HCT116 (cell line): ENCODE results near the gene FRMD4A. TPM values are rescaled to one million over a fixed set of nuclear protein-coding genes. Genes with fewer than 3 reads are reported as not detected.

ENCODE experiments used
- ATAC-seq: fragments of 200-7000 bp; cut with Tn5 transposase; 2 replicates; pipeline ENCODE4 v1.9.1; 2020; ENCODE audit warnings: mild to moderate bottlenecking, moderate library complexity
- BruUV-seq: library from RNA; stranded (reverse); fragments of 400-500 nt; replicated peaks from 2 replicates; lab custom pipeline; 2021; lab: Mats Ljungman, UMichigan
- CTCF ChIA-PET: fragments of 300-600 bp; sonication (Branson Sonifier 250); formaldehyde crosslinking; loops from one replicate; lab custom pipeline; 2021; ENCODE audit warnings: antibody characterized with exemption; lab: Charles Lee
- POLR2A ChIA-PET: fragments of 300-600, 350-600 bp; sonication (Branson Sonifier 250); formaldehyde crosslinking; loops from one replicate; lab custom pipeline; 2021; ENCODE audit warnings: antibody characterized with exemption; lab: Charles Lee
- RAD21 ChIA-PET, 2 experiments: fragments of 300-600 bp; sonication (Branson Sonifier 250); formaldehyde crosslinking; loops; one replicate each; lab custom pipeline; 2023; ENCODE audit warnings: low total read pairs in 2 of 2; ENCODE audit not compliant: uncharacterized antibody in 2 of 2, unreplicated experiment in 2 of 2, low non-redundant PET in 1 of 2; lab: Charles Lee
- DNase-seq: peaks from one replicate; pipeline ENCODE4 v3.0.0-alpha.2; 2010; ENCODE audit warnings: low read depth, low spot score
- H2AFZ ChIP-seq: fragments of 200-600 bp; shearing (Covaris generic), sonication (generic); 2 replicates; pipeline ENCODE4 v1.6.1; 2017; ENCODE audit warnings: low read depth, mixed run types, mixed read lengths, antibody characterized with exemption, low read length; ENCODE audit not compliant: poor library complexity, severe bottlenecking
- H3K27ac ChIP-seq: 2 replicates; pipeline ENCODE4 v1.5.1; 2012; ENCODE audit warnings: low read depth, low read length
- H3K27me3 ChIP-seq: fragments of 200-600 bp; sonication (generic); 2 replicates; pipeline ENCODE4 v1.6.1; 2016; ENCODE audit warnings: mixed run types, low read length, mixed read lengths; ENCODE audit not compliant: insufficient read depth
- H3K36me3 ChIP-seq, 2 experiments: fragments of 200-500 bp in 1 of 2; fragments of 200-600 bp in 1 of 2; sonication (Bioruptor generic) in 1 of 2; sonication (generic) in 1 of 2; 2 replicates each; pipeline versions ENCODE4 v1.5.1 to v1.6.1; 2014 to 2016; ENCODE audit warnings: low read length in 2 of 2, inconsistent platforms in 1 of 2, mixed read lengths in 1 of 2, mixed run types in 1 of 2; ENCODE audit not compliant: insufficient read depth in 2 of 2, control insufficient read depth in 1 of 2
- H3K4me1 ChIP-seq, 2 experiments: fragments of 200-600 bp in 1 of 2; sonication (generic) in 1 of 2; 2 replicates each; pipeline versions ENCODE4 v1.5.1 to v1.6.1; 2012 to 2017; ENCODE audit warnings: low read length in 2 of 2, inconsistent platforms in 1 of 2, mild to moderate bottlenecking in 1 of 2, mixed read lengths in 1 of 2, mixed run types in 1 of 2, moderate library complexity in 1 of 2; ENCODE audit not compliant: insufficient read depth in 2 of 2, control insufficient read depth in 1 of 2
- H3K4me2 ChIP-seq: fragments of 200-600 bp; sonication (generic); 2 replicates; pipeline ENCODE4 v1.6.1; 2017; ENCODE audit warnings: mixed run types, low read length, mixed read lengths
- H3K4me3 ChIP-seq, 2 experiments: fragments of 200-600 bp in 1 of 2; sonication (generic) in 1 of 2; replicated peaks in 1 of 2; 2 replicates each; pipeline ENCODE4 v1.5.1; 2011 to 2016; ENCODE audit warnings: low read length in 2 of 2, control low read depth in 1 of 2, low read depth in 1 of 2, mild to moderate bottlenecking in 1 of 2, mixed read lengths in 1 of 2, mixed run types in 1 of 2
- H3K79me2 ChIP-seq: fragments of 200-600 bp; sonication (generic); 2 replicates; pipeline ENCODE4 v1.6.1; 2017; ENCODE audit warnings: mild to moderate bottlenecking, mixed run types, low read length, moderate library complexity, mixed read lengths; ENCODE audit not compliant: insufficient read depth
- H3K9ac ChIP-seq: fragments of 200-600 bp; sonication (generic); 2 replicates; pipeline ENCODE4 v1.6.1; 2016; ENCODE audit warnings: low read length, mixed read lengths
- H3K9me2 ChIP-seq: fragments of 200-600 bp; sonication (generic), shearing (Covaris generic); 2 replicates; pipeline ENCODE4 v1.6.1; 2017; ENCODE audit warnings: mixed run types, mild to moderate bottlenecking, moderate library complexity; ENCODE audit not compliant: insufficient read depth
- H3K9me3 ChIP-seq, 2 experiments: fragments of 200-500 bp in 1 of 2; fragments of 200-600 bp in 1 of 2; sonication (Bioruptor generic) in 1 of 2; sonication (generic) in 1 of 2; 2 replicates each; pipeline ENCODE4 v1.6.1; 2014 to 2017; ENCODE audit warnings: low read length in 2 of 2, mixed read lengths in 2 of 2, inconsistent platforms in 1 of 2, low read depth in 1 of 2, mild to moderate bottlenecking in 1 of 2, mixed run types in 1 of 2, moderate library complexity in 1 of 2; ENCODE audit not compliant: control insufficient read depth in 1 of 2, insufficient read depth in 1 of 2
- H4K20me1 ChIP-seq: fragments of 200-600 bp; sonication (generic), shearing (Covaris generic); 2 replicates; pipeline ENCODE4 v1.6.1; 2017; ENCODE audit warnings: mixed run types, mild to moderate bottlenecking, moderate library complexity; ENCODE audit not compliant: insufficient read depth
- CBX3 ChIP-seq: IDR thresholded peaks from 2 replicates; pipeline ENCODE4 v1.6.1; 2012; ENCODE audit warnings: low read depth
- CEBPB ChIP-seq: IDR thresholded peaks from 2 replicates; pipeline ENCODE4 v1.6.1; 2012; ENCODE audit warnings: low read depth
- EGR1 ChIP-seq: IDR thresholded peaks from 2 replicates; pipeline ENCODE4 v1.6.1; 2012; ENCODE audit warnings: low read depth
- ELF1 ChIP-seq: IDR thresholded peaks from 2 replicates; pipeline ENCODE4 v1.6.1; 2012; ENCODE audit warnings: low read depth, borderline replicate concordance
- EZH2phosphoT487 ChIP-seq: fragments of 200-600 bp; IDR thresholded peaks from 2 replicates; pipeline ENCODE4 v1.6.1; 2018; ENCODE audit warnings: antibody characterized with exemption, borderline replicate concordance
- FOSL1 ChIP-seq: IDR thresholded peaks from 2 replicates; pipeline ENCODE4 v1.6.1; 2012; ENCODE audit warnings: low read depth
- JUND ChIP-seq: IDR thresholded peaks from 2 replicates; pipeline ENCODE4 v1.6.1; 2012
- POLR2A ChIP-seq: IDR thresholded peaks from 2 replicates; pipeline ENCODE4 v1.7.0; 2011; ENCODE audit warnings: borderline replicate concordance; ENCODE audit not compliant: insufficient read depth, insufficient read length; ENCODE audit errors: extremely low read depth
- POLR2AphosphoS5 ChIP-seq: IDR thresholded peaks from 2 replicates; pipeline ENCODE4 v1.6.1; 2011; ENCODE audit warnings: mild to moderate bottlenecking, low read depth, low read length, moderate library complexity
- RAD21 ChIP-seq: IDR thresholded peaks from 2 replicates; pipeline ENCODE4 v1.6.1; 2012; ENCODE audit warnings: low read depth, mild to moderate bottlenecking
- SIN3A ChIP-seq: IDR thresholded peaks from 2 replicates; pipeline ENCODE4 v1.6.1; 2012; ENCODE audit warnings: low read depth
- SP1 ChIP-seq: IDR thresholded peaks from 2 replicates; pipeline ENCODE4 v1.6.1; 2012; ENCODE audit warnings: low read depth
- SRF ChIP-seq: IDR thresholded peaks from 2 replicates; pipeline ENCODE4 v1.6.1; 2012; ENCODE audit warnings: low read depth
- TCF7L2 ChIP-seq: IDR thresholded peaks from 2 replicates; pipeline ENCODE4 v1.7.0; 2011; ENCODE audit warnings: borderline replicate concordance, inconsistent platforms; ENCODE audit not compliant: insufficient read depth, insufficient read length; ENCODE audit errors: extremely low read depth
- YY1 ChIP-seq: IDR thresholded peaks from 2 replicates; pipeline ENCODE4 v1.6.1; 2011; ENCODE audit warnings: low read length, low read depth, moderate library complexity, mild to moderate bottlenecking; ENCODE audit not compliant: insufficient replicate concordance; ENCODE audit errors: extremely low read depth
- ZNF274 ChIP-seq: fragments of 200-500 bp; sonication (Bioruptor generic); IDR thresholded peaks from 2 replicates; pipeline ENCODE4 v1.6.1; 2014; ENCODE audit warnings: mild to moderate bottlenecking, low read depth, low read length, inconsistent platforms
- intact Hi-C: fragments of 100-400 bp; cut with micrococcal nuclease; formaldehyde crosslinking; loops from 2 replicates; pipeline ENCODE4 v1.10.0; 2022
- total RNA-seq: library from RNA; stranded (reverse); gene quantifications from one replicate; pipeline ENCODE4 v1.2.1, GENCODE V29; 2021; ENCODE audit not compliant: unreplicated experiment
- TF ChIP-seq, protein P1 (sequence below): IDR thresholded peaks from 2 replicates; pipeline ENCODE4 v1.6.1; 2012; ENCODE audit warnings: low read depth
- TF ChIP-seq, protein P2 (sequence below): IDR thresholded peaks from 2 replicates; pipeline ENCODE4 v1.6.1; 2012
- TF ChIP-seq, protein P3 (sequence below), 3 experiments: fragments of 200-600 bp in 1 of 3; sonication (generic) in 1 of 3; IDR thresholded peaks in 2 of 3; conservative IDR thresholded peaks in 1 of 3; 2 replicates each; pipeline ENCODE4 v1.5.1; 2012 to 2017; ENCODE audit warnings: low read depth in 2 of 3, low read length in 2 of 3, antibody characterized with exemption in 1 of 3, borderline replicate concordance in 1 of 3, control low read depth in 1 of 3, mild to moderate bottlenecking in 1 of 3, mixed read lengths in 1 of 3, mixed run types in 1 of 3, moderate library complexity in 1 of 3; ENCODE audit not compliant: insufficient read depth in 1 of 3
- TF ChIP-seq, protein P4 (sequence below): IDR thresholded peaks from 2 replicates; pipeline ENCODE4 v1.6.1; 2012

Gene FRMD4A
- total RNA-seq, 1 experiment from 2014 or later: 0.20 TPM

DNA sequence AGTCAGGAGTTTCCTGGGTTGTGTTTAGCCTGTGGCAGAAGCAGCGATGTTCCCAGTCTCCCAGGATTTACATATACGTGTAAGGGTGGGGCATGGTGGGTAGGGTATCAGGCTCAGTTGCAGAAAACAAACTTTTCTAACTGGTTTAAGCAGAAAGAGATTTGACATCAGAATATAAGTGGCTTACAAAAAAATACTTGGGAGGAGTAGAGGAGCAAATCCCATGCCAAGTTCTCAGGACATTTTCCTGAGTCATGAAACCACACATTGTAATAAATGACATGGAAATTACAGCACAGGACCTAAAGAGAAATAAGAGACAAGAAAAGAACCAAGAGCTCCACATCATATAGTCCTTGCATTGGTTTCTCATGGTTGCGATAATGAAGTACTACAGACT lies 26.2 kb upstream of the FRMD4A start (continued):
- no peak for TF ChIP-seq EZH2phosphoT487
- no peak for TF ChIP-seq JUND
- TF ChIP-seq ZNF274: no peak
- TF ChIP-seq SRF: no peak
- no peak for TF ChIP-seq SIN3A
- TF ChIP-seq SP1: no peak
- no peak for TF ChIP-seq TCF7L2
- no peak for TF ChIP-seq RAD21

DNA sequence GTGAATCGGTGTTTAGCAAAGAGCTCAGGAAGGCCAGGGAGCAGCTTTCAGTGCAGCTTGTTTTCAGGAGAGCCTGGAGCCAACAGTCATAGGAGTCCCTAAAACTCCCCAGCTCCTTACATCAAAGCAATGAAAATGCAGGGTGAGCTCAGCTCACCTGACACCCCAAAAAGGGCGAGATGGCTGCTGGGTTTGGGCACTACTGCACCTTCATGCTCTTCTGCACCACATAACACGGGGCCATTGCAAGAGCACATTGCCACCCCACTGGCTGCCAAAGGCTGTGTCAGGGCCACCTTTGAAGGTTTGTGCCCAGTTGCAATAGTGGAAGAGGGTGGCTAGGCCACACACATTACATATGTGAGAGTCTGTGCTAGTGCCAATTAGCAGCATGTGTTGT lies 25.0 kb upstream of the FRMD4A start:
- Histone ChIP-seq H3K79me2 (no peaks in the 10 kb centered on the region), H3K27me3 (peaks cover 61% of the 10 kb centered on the region), H3K36me3 (no peaks in the 10 kb centered on the region), H3K9me2 (no peaks in the 10 kb centered on the region), H3K4me2 (no peak overlapping the region), H3K9ac (no peak overlapping the region), H4K20me1 (no peaks in the 10 kb centered on the region), H3K9me3 (no peaks in the 10 kb centered on the region), H3K4me1 (no peaks in the 10 kb centered on the region), H3K27ac (no peak overlapping the region), H2AFZ (no peak overlapping the region), H3K4me3 (no peak overlapping the region)
- CTCF ChIA-PET: no interaction called here
- TF ChIP-seq RAD21 (no peak), POLR2A (no peak), CEBPB (no peak), YY1 (no peak), EGR1 (no peak), CBX3 (no peak), JUND (no peak), FOSL1 (no peak), ELF1 (no peak), SP1 (no peak), SRF (no peak), SIN3A (no peak), EZH2phosphoT487 (no peak), ZNF274 (no peak), POLR2AphosphoS5 (no peak)
- TF ChIP-seq, protein P1, sequence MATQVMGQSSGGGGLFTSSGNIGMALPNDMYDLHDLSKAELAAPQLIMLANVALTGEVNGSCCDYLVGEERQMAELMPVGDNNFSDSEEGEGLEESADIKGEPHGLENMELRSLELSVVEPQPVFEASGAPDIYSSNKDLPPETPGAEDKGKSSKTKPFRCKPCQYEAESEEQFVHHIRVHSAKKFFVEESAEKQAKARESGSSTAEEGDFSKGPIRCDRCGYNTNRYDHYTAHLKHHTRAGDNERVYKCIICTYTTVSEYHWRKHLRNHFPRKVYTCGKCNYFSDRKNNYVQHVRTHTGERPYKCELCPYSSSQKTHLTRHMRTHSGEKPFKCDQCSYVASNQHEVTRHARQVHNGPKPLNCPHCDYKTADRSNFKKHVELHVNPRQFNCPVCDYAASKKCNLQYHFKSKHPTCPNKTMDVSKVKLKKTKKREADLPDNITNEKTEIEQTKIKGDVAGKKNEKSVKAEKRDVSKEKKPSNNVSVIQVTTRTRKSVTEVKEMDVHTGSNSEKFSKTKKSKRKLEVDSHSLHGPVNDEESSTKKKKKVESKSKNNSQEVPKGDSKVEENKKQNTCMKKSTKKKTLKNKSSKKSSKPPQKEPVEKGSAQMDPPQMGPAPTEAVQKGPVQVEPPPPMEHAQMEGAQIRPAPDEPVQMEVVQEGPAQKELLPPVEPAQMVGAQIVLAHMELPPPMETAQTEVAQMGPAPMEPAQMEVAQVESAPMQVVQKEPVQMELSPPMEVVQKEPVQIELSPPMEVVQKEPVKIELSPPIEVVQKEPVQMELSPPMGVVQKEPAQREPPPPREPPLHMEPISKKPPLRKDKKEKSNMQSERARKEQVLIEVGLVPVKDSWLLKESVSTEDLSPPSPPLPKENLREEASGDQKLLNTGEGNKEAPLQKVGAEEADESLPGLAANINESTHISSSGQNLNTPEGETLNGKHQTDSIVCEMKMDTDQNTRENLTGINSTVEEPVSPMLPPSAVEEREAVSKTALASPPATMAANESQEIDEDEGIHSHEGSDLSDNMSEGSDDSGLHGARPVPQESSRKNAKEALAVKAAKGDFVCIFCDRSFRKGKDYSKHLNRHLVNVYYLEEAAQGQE: no peak
- TF ChIP-seq, protein P2, sequence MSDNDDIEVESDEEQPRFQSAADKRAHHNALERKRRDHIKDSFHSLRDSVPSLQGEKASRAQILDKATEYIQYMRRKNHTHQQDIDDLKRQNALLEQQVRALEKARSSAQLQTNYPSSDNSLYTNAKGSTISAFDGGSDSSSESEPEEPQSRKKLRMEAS: no peak
- TF ChIP-seq, protein P3, sequence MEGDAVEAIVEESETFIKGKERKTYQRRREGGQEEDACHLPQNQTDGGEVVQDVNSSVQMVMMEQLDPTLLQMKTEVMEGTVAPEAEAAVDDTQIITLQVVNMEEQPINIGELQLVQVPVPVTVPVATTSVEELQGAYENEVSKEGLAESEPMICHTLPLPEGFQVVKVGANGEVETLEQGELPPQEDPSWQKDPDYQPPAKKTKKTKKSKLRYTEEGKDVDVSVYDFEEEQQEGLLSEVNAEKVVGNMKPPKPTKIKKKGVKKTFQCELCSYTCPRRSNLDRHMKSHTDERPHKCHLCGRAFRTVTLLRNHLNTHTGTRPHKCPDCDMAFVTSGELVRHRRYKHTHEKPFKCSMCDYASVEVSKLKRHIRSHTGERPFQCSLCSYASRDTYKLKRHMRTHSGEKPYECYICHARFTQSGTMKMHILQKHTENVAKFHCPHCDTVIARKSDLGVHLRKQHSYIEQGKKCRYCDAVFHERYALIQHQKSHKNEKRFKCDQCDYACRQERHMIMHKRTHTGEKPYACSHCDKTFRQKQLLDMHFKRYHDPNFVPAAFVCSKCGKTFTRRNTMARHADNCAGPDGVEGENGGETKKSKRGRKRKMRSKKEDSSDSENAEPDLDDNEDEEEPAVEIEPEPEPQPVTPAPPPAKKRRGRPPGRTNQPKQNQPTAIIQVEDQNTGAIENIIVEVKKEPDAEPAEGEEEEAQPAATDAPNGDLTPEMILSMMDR (IDR thresholded peaks at IDR 0.05 in 2 of 3, conservative IDR thresholded peaks at IDR 0.05 in 1 of 3; ENCODE audit: borderline replicate concordance in 1 of 3, insufficient read depth in 1 of 3, low read depth in 2 of 3, low read length in 2 of 3): no peak
- TF ChIP-seq, protein P4, sequence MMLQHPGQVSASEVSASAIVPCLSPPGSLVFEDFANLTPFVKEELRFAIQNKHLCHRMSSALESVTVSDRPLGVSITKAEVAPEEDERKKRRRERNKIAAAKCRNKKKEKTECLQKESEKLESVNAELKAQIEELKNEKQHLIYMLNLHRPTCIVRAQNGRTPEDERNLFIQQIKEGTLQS: no peak
- RAD21 ChIA-PET: no interaction called here
- ATAC-seq (no peak), DNase-seq (no peak)
- intact Hi-C loops: no loop called here
- no TSS peak for BruUV-seq
- POLR2A ChIA-PET: interaction anchor here (0.5 kb wide), 1 partner anchor 170 kb away, joined by 3 read pairs; no protein-coding TSS in a partner anchor
